NB4 (cell line): ENCODE results near the gene MRPL54.
"Not testable (repeated sequence)": the region's sequence is repeated elsewhere in the genome, so short reads cannot be mapped to it uniquely, and the experiment has no call there.

Experiments used
- DNase-seq: peaks from one replicate; pipeline ENCODE4 v3.0.0; 2010; ENCODE audit warnings: low read depth
- H3K4me3 ChIP-seq: one replicate; pipeline ENCODE4 v1.5.1; 2011; ENCODE audit warnings: mild to moderate bottlenecking, low read depth, low read length, moderate library complexity
- CTCF ChIP-seq: IDR thresholded peaks from one replicate; pipeline ENCODE4 v1.5.1; 2012; ENCODE audit warnings: low read depth, low read length
- MAX ChIP-seq: IDR thresholded peaks from 2 replicates; pipeline ENCODE4 v1.6.1; 2011; ENCODE audit warnings: low read depth, low read length
- MYC ChIP-seq: IDR thresholded peaks from 2 replicates; pipeline ENCODE4 v1.6.1; 2011; ENCODE audit warnings: low read depth, low read length
- POLR2A ChIP-seq: IDR thresholded peaks from 2 replicates; pipeline ENCODE4 v1.6.1; 2011; ENCODE audit warnings: mild to moderate bottlenecking; ENCODE audit not compliant: insufficient read length; ENCODE audit errors: extremely low read depth

Gene MRPL54

GRCh38 chr19:3753631-3754410 is 8.7 kb upstream of the MRPL54 start:
- TF ChIP-seq POLR2A, result no peak
- TF ChIP-seq MAX, result no peak
- no peak for TF ChIP-seq CTCF
- no peak for TF ChIP-seq MYC
- no peak overlapping the region for H3K4me3 ChIP-seq
- DNase-seq, result no peak

- not testable (repeated sequence) for DNase-seq, H3K4me3 ChIP-seq
Observed at GRCh38 chr19:3757705-3758104, 4.8 kb upstream of the MRPL54 start.

- DNase-seq, H3K4me3 ChIP-seq: not testable (repeated sequence)
Observed at GRCh38 chr19:3758297-3758696, 4.2 kb upstream of the MRPL54 start.

- TF ChIP-seq CTCF (no peak), MAX (no peak), MYC (no peak), POLR2A (no peak)
- no peak for DNase-seq
- H3K4me3 ChIP-seq, result no peak overlapping the region
Observed at GRCh38 chr19:3759482-3760254, 2.8 kb upstream of the MRPL54 start.

- H3K4me3 ChIP-seq, result peak overlapping the region; percentile 86
- TF ChIP-seq CTCF, result no peak
- DNase-seq, result no peak
Observed at GRCh38 chr19:3760871-3761361, 1.6 kb upstream of the MRPL54 start.

- TF ChIP-seq MYC, result peak; percentile 74
- TF ChIP-seq MAX, result peak; percentile 63
- TF ChIP-seq POLR2A, result peak; percentile 25
- peak; percentile 55 for TF ChIP-seq CTCF
- peak within 1 kb of the TSS; percentile 86 for H3K4me3 ChIP-seq
- peak; percentile 83 for DNase-seq
Observed at GRCh38 chr19:3761382-3762129, 926 bp upstream of the MRPL54 start, which contains the start of gene APBA3. TSS of gene APBA3 (minus strand) at chr19:3761692. CDS start at chr19:3760264, 1,428 bp downstream.

- no peak for TF ChIP-seq MAX
- no peak for TF ChIP-seq MYC
- TF ChIP-seq CTCF, result no peak
- no peak for TF ChIP-seq POLR2A
- DNase-seq, result no peak
- peak overlapping the region; percentile 76 for H3K4me3 ChIP-seq
Observed at GRCh38 chr19:3762130-3762473, 380 bp upstream of the MRPL54 start.
